C4-2B (cell line): ENCODE results near the gene IL1RL2.

Experiments used
- H3K27ac ChIP-seq: fragments of 450-650 bp; 2 replicates; pipeline ENCODE4 v1.5.1; 2017
- ZFX ChIP-seq: fragments of 450-650 bp; IDR thresholded peaks from 2 replicates; pipeline ENCODE4 v1.6.1; 2017
- TF ChIP-seq, protein P1 (sequence below): fragments of 450-650 bp; conservative IDR thresholded peaks from 2 replicates; pipeline ENCODE4 v1.5.1; 2017; ENCODE audit warnings: mild to moderate bottlenecking

The IL1RL2 gene

DNA sequence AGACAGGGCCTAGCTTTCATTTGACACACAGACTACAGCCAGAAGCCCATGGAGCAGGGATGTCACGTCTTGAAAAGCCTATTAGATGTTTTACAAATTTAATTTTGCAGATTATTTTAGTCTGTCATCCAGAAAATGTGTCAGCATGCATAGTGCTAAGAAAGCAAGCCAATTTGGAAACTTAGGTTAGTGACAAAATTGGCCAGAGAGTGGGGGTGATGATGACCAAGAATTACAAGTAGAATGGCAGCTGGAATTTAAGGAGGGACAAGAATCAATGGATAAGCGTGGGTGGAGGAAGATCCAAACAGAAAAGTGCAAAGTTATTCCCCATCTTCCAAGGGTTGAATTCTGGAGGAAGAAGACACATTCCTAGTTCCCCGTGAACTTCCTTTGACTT is 7.8 kb upstream of the IL1RL2 start:
- H3K27ac ChIP-seq, result no peak overlapping the region
- no peak for TF ChIP-seq ZFX
- TF ChIP-seq, protein P1, sequence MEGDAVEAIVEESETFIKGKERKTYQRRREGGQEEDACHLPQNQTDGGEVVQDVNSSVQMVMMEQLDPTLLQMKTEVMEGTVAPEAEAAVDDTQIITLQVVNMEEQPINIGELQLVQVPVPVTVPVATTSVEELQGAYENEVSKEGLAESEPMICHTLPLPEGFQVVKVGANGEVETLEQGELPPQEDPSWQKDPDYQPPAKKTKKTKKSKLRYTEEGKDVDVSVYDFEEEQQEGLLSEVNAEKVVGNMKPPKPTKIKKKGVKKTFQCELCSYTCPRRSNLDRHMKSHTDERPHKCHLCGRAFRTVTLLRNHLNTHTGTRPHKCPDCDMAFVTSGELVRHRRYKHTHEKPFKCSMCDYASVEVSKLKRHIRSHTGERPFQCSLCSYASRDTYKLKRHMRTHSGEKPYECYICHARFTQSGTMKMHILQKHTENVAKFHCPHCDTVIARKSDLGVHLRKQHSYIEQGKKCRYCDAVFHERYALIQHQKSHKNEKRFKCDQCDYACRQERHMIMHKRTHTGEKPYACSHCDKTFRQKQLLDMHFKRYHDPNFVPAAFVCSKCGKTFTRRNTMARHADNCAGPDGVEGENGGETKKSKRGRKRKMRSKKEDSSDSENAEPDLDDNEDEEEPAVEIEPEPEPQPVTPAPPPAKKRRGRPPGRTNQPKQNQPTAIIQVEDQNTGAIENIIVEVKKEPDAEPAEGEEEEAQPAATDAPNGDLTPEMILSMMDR, result no peak

DNA sequence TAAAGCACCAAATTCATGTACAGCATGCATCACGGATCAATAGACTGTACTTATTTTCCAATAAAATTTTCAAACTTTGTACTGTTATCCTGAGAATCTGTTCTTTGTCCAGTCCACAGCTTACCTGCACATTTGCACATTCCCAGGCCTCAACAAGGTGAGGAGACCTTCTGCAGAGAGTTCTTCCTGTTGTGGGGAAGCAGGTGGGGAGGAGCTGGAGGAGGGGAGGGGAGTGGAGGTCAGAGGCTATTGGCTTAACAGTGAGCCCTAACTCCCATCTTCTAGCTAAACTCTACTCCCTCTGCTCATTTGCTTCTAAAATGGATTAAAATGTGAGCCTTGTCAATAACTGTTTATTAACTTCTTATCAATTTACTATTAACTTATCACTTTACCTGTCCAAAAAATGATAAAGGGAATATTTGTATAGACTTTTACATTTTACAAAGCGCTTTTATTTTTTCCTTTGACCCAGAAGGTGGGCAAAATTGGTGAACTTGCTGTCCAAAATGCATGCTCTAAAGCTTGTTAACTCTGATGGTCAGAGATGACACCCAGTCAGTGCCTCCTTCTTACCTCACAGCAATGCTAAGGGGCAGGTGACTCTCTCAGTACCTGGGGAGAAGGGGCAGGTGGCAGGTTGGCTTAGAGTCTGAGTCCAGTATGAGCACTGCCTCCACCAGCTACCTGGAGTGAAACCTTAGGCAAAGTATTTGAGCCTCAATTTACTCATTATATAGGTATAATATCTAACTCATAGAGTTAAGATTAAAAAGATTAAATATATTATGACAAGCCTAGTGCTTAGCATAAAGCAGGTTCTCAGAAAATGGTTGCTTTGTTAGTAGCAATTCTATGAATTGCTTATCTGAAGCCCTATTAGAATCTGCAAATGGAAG is 6.8 kb upstream of the IL1RL2 start:
- no peak for TF ChIP-seq ZFX
- TF ChIP-seq, protein P1, result no peak
- no peak overlapping the region for H3K27ac ChIP-seq

DNA sequence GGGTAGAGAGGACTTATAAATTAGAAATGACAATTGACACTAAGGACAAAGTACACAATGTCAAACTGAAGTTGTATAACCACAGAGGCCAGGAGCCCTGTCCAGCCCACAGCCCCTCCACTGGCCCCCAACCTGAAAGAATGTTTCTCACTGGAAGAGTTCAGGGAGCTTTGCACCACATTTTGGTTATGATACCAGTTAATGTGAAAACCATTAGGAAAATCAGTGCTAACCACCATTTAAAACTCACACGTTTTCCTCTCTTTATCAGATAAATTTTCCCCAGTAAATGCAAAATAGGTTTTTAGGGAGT is 6.2 kb upstream of the IL1RL2 start:
- TF ChIP-seq, protein P1, result no peak
- TF ChIP-seq ZFX, result no peak
- H3K27ac ChIP-seq, result no peak overlapping the region

DNA sequence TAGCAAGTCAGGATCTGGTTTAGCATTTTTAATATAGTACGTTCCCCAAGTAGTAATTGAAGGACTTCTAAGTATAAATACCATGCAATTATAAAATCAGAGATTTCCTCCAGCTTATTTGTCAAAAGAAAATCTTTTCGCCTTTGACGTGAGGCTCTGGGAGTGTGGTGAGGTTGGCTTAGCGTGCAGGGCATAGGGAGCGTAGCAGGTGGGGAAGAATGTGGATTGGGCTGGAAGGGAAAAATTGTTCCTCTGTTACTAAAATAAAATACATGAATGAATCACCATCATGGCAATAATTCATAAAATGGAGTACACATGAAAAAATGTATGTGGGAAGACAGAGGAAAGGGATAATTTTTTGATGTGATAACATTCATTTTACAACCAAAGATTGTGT is 5.4 kb upstream of the IL1RL2 start:
- TF ChIP-seq, protein P1, result no peak
- TF ChIP-seq ZFX, result no peak

DNA sequence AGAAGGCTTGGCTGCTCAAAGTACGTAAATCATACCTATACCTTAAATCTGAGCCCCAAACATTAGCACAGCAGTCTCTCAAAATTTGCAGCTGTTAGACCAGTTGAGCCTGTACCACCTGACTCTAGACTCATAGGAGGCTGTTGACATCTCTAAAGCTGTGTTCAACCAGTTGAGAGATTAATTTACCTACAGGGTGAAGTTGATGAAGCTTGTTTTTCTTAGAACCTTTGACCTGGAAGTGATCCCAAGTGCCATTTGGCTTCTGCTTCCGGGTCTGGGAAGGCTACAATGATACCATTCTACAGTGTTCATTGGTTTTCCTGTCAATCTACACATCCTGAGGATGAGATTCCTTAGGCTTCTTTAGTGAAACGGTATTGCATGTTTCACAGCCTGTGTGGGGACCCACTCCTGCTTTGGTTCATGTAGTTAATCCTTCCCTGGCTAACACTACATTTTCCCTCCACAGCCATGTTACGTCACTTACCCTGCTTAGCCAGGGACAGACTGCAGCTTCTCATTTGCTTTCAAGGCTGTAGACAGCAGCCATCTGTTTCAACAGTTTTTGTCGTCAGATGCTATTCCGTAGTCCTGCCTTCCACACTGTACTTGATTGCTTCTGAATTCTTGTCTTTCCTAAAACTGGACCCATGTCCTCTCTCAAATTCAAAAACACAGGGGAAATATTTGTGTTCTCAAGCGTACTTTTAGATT is 4.7 kb upstream of the IL1RL2 start:
- no peak for TF ChIP-seq ZFX
- TF ChIP-seq, protein P1, result no peak
- no peak overlapping the region for H3K27ac ChIP-seq

More for the DNA sequence above, 5.4 kb upstream of the IL1RL2 start:
- H3K27ac ChIP-seq, result no peak overlapping the region

DNA sequence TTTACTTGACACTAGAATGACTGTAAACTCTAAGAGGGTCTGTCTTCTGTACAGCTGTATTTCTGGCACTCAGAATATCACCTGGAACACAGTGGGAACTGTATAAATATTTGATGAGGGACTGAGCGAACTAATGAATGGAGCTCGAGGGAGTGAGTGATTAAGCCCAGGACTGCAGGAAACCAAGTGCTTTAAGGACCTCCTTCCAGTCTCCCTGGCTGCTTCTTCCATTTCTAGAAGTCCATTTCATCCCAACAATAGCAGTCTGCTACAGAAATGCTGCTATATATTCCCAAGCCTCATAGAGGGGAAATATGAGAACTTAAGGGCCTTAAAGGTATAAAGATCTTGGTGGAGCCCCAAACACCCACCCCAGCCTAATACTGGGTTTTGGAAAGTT is 2.8 kb upstream of the IL1RL2 start:
- H3K27ac ChIP-seq, result no peak overlapping the region
- no peak for TF ChIP-seq ZFX
- TF ChIP-seq, protein P1, result no peak

DNA sequence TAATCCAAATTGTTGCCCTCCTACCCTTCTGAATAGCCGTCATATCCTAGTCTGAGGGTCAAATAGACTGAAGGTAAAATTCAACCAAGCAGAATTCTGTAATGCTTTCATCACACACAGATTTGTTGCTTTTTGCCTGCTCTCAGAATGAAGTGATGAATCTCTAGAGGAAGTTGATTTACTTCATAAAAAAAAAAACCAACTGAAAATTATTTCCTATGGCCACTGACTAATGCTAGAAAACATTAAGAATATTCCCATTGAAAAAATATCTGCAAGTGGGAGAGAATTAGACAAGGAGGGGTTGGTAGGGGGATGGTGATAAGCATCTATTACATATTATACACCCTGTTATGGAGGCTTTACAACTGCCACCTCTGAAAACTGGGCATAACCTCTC is 2.3 kb upstream of the IL1RL2 start:
- H3K27ac ChIP-seq, result no peak overlapping the region

More for the DNA sequence above, 2.3 kb upstream of the IL1RL2 start:
- TF ChIP-seq ZFX, result no peak
- TF ChIP-seq, protein P1, result no peak
